Activated CD4-positive, alpha-beta T cell treated with anti-CD3 and anti-CD28 coated beads for 36 hours (primary cell): ENCODE measurements around the gene PSMD3. TPM values are rescaled to one million over a fixed set of nuclear protein-coding genes. Genes with fewer than 3 reads are reported as not detected.

Experiments
- ATAC-seq: fragments of 200-7000 bp; cut with Tn5 transposase; one replicate; pipeline ENCODE4 v1.10.0; 2021; ENCODE audit warnings: mild to moderate bottlenecking, moderate library complexity
- CTCF ChIA-PET: fragments of 350-600 bp; sonication (Branson Sonifier 250); formaldehyde crosslinking; loops from one replicate; lab custom pipeline; 2021; ENCODE audit warnings: antibody characterized with exemption; lab: Charles Lee
- POLR2A ChIA-PET: fragments of 350-600 bp; sonication (Branson Sonifier 250); formaldehyde crosslinking; loops from one replicate; lab custom pipeline; 2021; ENCODE audit warnings: antibody characterized with exemption, inconsistent platforms; lab: Charles Lee
- DNase-seq: peaks from one replicate; pipeline ENCODE4 v3.0.0-alpha.2; 2020
- H3K27ac Mint-ChIP-seq: one replicate; pipeline ENCODE4 v1.8.0; 2021; ENCODE audit warnings: mixed read lengths
- H3K27me3 Mint-ChIP-seq: one replicate; pipeline ENCODE4 v1.8.0; 2021; ENCODE audit warnings: mixed read lengths
- H3K36me3 Mint-ChIP-seq: one replicate; pipeline ENCODE4 v1.8.0; 2021; ENCODE audit warnings: low read depth, mixed read lengths
- H3K4me1 Mint-ChIP-seq: one replicate; pipeline ENCODE4 v1.8.0; 2021; ENCODE audit warnings: mixed read lengths
- H3K4me3 Mint-ChIP-seq: one replicate; pipeline ENCODE4 v1.8.0; 2021; ENCODE audit warnings: mild to moderate bottlenecking, moderate library complexity, mixed read lengths
- H3K9me3 Mint-ChIP-seq: one replicate; pipeline ENCODE4 v1.8.0; 2021; ENCODE audit warnings: low read depth, mixed read lengths
- intact Hi-C, 2 experiments: fragments of 100-400 bp; cut with DNase I in 1 of 2; cut with micrococcal nuclease in 1 of 2; formaldehyde crosslinking; loops; one replicate each; pipeline versions ENCODE4 v1.14.2 to v1.15.1; 2022 to 2024; cut with DNase I, micrococcal nuclease
- total RNA-seq, 2 experiments: library from RNA; stranded (reverse); gene quantifications; one replicate each; pipeline ENCODE4 v1.2.3, GENCODE V29; 2021

PSMD3 gene
- total RNA-seq, 2 experiments from 2014 or later: 141 to 146 TPM

- intact Hi-C loops: loop anchor here in 1 of 2 experiments (10.0 kb wide), 1 partner anchor 270 kb away; the partner anchor contains the start of gene CDC6
- ChIA-PET CTCF (interaction anchor here (0.6 to 5.5 kb wide), 10 partner anchors 11 to 394 kb away, joined by 3 to 77 read pairs (median 3); no protein-coding TSS in a partner anchor), POLR2A (no interaction called here)
- no peaks in the 10 kb centered on the region for H3K4me1 Mint-ChIP-seq
- H3K36me3 Mint-ChIP-seq: peaks cover 4% of the 10 kb centered on the region
- H3K4me3 Mint-ChIP-seq: no peak within 1 kb of the TSS
- H3K9me3 Mint-ChIP-seq: no peaks in the 10 kb centered on the region
- H3K27ac Mint-ChIP-seq: no peak within 1 kb of the TSS
- peaks cover 3% of the 10 kb centered on the region for H3K27me3 Mint-ChIP-seq
- no peak for ATAC-seq
- DNase-seq: no peak
These were observed 34.7 kb downstream of the PSMD3 start, which contains the start of gene CSF3 for GRCh38 chr17:40015005-40015997. Gene CSF3, plus strand, starts transcription at chr17:40015440. Its CDS starts 35 bp downstream, at chr17:40015475.

GRCh38 chr17:40015998-40016985 is 35.7 kb downstream of the PSMD3 start:
- Mint-ChIP-seq H3K4me1 (no peaks in the 10 kb centered on the region), H3K27me3 (peaks cover 3% of the 10 kb centered on the region), H3K36me3 (peaks cover 5% of the 10 kb centered on the region), H3K4me3 (no peak overlapping the region), H3K27ac (no peak overlapping the region), H3K9me3 (no peaks in the 10 kb centered on the region)
- intact Hi-C loops: loop anchor here in 1 of 2 experiments (10.0 kb wide), 1 partner anchor 269 kb away; the partner anchor contains the start of gene CDC6
- POLR2A ChIA-PET: no interaction called here
- CTCF ChIA-PET: interaction anchor here (0.9 to 5.5 kb wide), 7 partner anchors 9 to 152 kb away, joined by 3 to 77 read pairs (median 6); no protein-coding TSS in a partner anchor
- no peak for DNase-seq
- no peak for ATAC-seq

- ChIA-PET POLR2A (interaction anchor here (1.0 kb wide), 1 partner anchor 78 kb away, joined by 3 read pairs; no protein-coding TSS in a partner anchor), CTCF (interaction anchor here (0.6 to 1.1 kb wide), 2 partner anchors 10 to 602 kb away, joined by 3 read pairs; no protein-coding TSS in a partner anchor)
- Mint-ChIP-seq H3K27me3 (no peaks in the 10 kb centered on the region), H3K4me3 (no peak overlapping the region), H3K9me3 (no peaks in the 10 kb centered on the region), H3K27ac (no peak overlapping the region), H3K4me1 (no peaks in the 10 kb centered on the region), H3K36me3 (peaks cover 15% of the 10 kb centered on the region)
- ATAC-seq: no peak
- intact Hi-C loops: loop anchor here in 1 of 2 experiments (10.0 kb wide), 1 partner anchor 267 kb away; the partner anchor contains the start of gene CDC6
- DNase-seq: no peak
These were observed 36.9 kb downstream of the PSMD3 start for GRCh38 chr17:40017422-40018080.

GRCh38 chr17:40018211-40019121 is 37.9 kb downstream of the PSMD3 start:
- no peak for ATAC-seq
- intact Hi-C loops: loop anchor here in 1 of 2 experiments (10.0 kb wide), 1 partner anchor 266 kb away; the partner anchor contains the start of gene CDC6

GRCh38 chr17:40019140-40019991 is 38.8 kb downstream of the PSMD3 start:
- ATAC-seq: no peak
- Mint-ChIP-seq H3K27me3 (no peaks in the 10 kb centered on the region), H3K9me3 (no peaks in the 10 kb centered on the region), H3K27ac (no peak overlapping the region), H3K4me1 (no peaks in the 10 kb centered on the region), H3K4me3 (no peak overlapping the region), H3K36me3 (peaks cover 24% of the 10 kb centered on the region)
- ChIA-PET POLR2A (no interaction called here), CTCF (interaction anchor here (1.1 to 1.4 kb wide), 2 partner anchors 8 to 16 kb away, joined by 3 to 4 read pairs; no protein-coding TSS in a partner anchor)
- DNase-seq: no peak
- intact Hi-C loops: loop anchor here in 1 of 2 experiments (10.0 kb wide), 1 partner anchor 265 kb away; the partner anchor contains the start of gene CDC6

More at GRCh38 chr17:40018211-40019121, 37.9 kb downstream of the PSMD3 start:
- CTCF ChIA-PET: interaction anchor here (0.6 to 1.4 kb wide), 3 partner anchors 9 to 41 kb away, joined by 3 to 4 read pairs (median 3); no protein-coding TSS in a partner anchor
- POLR2A ChIA-PET: interaction anchor here (1.0 kb wide), 1 partner anchor 78 kb away, joined by 3 read pairs; no protein-coding TSS in a partner anchor
- H3K36me3 Mint-ChIP-seq: peaks cover 18% of the 10 kb centered on the region
- no peak for DNase-seq
- no peaks in the 10 kb centered on the region for H3K27me3 Mint-ChIP-seq
- no peak overlapping the region for H3K27ac Mint-ChIP-seq
- no peak overlapping the region for H3K4me3 Mint-ChIP-seq
- H3K4me1 Mint-ChIP-seq: no peaks in the 10 kb centered on the region
- H3K9me3 Mint-ChIP-seq: no peaks in the 10 kb centered on the region

GRCh38 chr17:40020146-40020545 is 39.5 kb downstream of the PSMD3 start:
- Mint-ChIP-seq H3K4me1 (peaks cover 1% of the 10 kb centered on the region), H3K27ac (no peak overlapping the region), H3K27me3 (no peaks in the 10 kb centered on the region), H3K4me3 (no peak overlapping the region), H3K36me3 (peaks cover 24% of the 10 kb centered on the region), H3K9me3 (no peaks in the 10 kb centered on the region)
- POLR2A ChIA-PET: no interaction called here
- no peak for DNase-seq
- intact Hi-C loops: no loop called here
- CTCF ChIA-PET: no interaction called here
- no peak for ATAC-seq

- Mint-ChIP-seq H3K36me3 (peaks cover 37% of the 10 kb centered on the region), H3K4me1 (peaks cover 15% of the 10 kb centered on the region), H3K27ac (no peak overlapping the region), H3K9me3 (no peaks in the 10 kb centered on the region), H3K4me3 (no peak overlapping the region), H3K27me3 (no peaks in the 10 kb centered on the region)
- ChIA-PET CTCF (interaction anchor here (0.6 to 1.4 kb wide), 6 partner anchors 8 to 277 kb away, joined by 3 to 4 read pairs (median 4); no protein-coding TSS in a partner anchor), POLR2A (no interaction called here)
- no peak for DNase-seq
- ATAC-seq: no peak
- intact Hi-C loops: no loop called here
These were observed 40.9 kb downstream of the PSMD3 start for GRCh38 chr17:40021451-40021971.

GRCh38 chr17:40022497-40022896 is 41.9 kb downstream of the PSMD3 start:
- ChIA-PET CTCF (interaction anchor here (0.7 to 1.4 kb wide), 4 partner anchors 8 to 53 kb away, joined by 3 to 4 read pairs (median 4); no protein-coding TSS in a partner anchor), POLR2A (no interaction called here)
- H3K9me3 Mint-ChIP-seq: no peaks in the 10 kb centered on the region
- peaks cover 22% of the 10 kb centered on the region for H3K4me1 Mint-ChIP-seq
- no peak overlapping the region for H3K27ac Mint-ChIP-seq
- no peaks in the 10 kb centered on the region for H3K27me3 Mint-ChIP-seq
- intact Hi-C loops: no loop called here
- DNase-seq (no peak), ATAC-seq (no peak)
- H3K4me3 Mint-ChIP-seq: no peak overlapping the region
- peaks cover 43% of the 10 kb centered on the region for H3K36me3 Mint-ChIP-seq
